C4-2B (cell line): ENCODE measurements around the gene TIMM17A.

Experiments
- CTCF ChIP-seq: fragments of 450-650 bp; conservative IDR thresholded peaks from 2 replicates; pipeline ENCODE4 v1.5.1; 2017; ENCODE audit warnings: mild to moderate bottlenecking
- ZFX ChIP-seq: fragments of 450-650 bp; IDR thresholded peaks from 2 replicates; pipeline ENCODE4 v1.6.1; 2017

GRCh38 chr1:201944639-201945038 is 10.7 kb upstream of the TIMM17A start:
- TF ChIP-seq CTCF = no peak
- TF ChIP-seq ZFX = no peak
